HG02885 (cell line): Measurements from ENCODE around the gene COTL1.

Experiments
- ATAC-seq: cut with Tn5 transposase; IDR thresholded peaks from one replicate; pipeline ENCODE4 v1.9.1; 2021; ENCODE audit warnings: mild to moderate bottlenecking; ENCODE audit not compliant: unreplicated experiment, poor library complexity

The COTL1 gene

DNA sequence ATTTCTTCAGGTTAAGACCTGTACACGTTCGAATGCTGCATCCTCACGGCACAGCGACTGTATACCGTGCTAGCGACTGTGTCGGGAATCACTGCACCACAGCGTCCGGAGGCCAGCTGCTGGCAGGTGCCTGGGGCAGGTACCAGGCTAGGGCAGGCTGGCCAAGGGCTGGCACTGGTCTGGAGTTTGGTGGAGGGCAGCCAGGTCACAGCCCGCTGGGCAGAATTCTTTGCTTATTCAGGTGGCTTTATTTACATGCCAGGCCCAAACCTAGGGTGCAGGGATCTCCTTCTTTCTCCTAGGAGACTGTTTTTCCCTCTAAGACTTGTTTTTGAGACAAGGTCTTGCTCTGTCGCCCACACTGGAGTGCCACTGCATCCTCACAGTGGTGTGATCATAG is 37.9 kb downstream of the COTL1 start:
- no peak for ATAC-seq

DNA sequence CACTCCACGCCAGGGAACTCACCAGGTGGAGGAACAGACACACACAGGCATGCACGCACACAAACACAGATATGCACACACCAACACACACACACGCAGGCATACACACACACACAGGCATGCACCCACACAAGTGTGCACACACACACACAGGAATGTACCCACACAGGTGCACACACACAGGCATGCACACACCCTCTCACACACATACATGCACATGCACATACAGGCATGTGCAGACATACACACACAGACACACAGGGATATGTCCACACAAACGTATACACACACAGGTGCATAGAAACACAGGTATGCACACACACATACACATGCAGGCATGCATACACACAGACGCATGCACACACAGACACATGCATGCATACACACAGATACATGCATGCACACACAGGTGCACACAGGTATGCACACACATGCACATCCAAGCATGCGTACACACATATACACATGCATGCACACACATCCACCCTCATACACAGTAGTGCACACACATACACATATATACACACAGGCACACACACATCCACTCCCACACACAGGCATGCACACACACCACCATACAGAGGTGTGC is 39.2 kb downstream of the COTL1 start:
- no peak for ATAC-seq

DNA sequence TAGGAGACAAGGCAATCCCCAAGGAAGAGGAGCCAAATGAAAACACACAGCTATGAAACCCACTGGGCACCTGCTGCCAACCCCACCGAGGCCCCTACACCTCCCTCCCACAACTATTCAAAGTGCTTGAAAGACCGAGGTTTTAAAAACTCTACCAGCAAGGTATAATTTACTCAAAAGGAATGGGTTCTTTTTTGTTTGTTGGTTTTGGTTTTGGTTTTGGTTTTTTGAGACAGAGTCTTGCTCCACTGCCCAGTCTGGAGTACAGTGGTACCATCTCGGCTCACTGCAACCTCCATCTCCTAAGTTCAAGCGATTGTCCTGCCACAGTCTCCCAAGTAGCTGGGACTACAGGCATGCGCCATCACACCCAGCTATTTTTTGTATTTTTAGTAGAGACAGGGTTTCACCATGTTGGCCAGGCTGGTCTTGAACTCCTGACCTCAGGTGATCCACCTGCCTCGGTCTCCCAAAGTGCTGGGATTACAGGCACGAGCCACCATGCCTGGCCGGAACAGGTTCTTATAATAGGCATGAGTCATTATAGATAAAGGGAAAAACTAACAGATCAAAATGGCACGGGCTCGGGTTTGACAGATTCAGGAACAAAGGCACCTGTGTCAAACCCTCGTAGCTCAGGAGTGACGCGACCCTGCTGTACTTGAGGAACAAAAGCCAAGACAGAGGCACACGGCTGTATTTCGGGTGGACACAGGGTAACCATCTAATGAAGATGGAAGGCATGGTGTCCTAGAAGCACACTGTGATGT is 40.7 kb downstream of the COTL1 start:
- ATAC-seq: no peak

DNA sequence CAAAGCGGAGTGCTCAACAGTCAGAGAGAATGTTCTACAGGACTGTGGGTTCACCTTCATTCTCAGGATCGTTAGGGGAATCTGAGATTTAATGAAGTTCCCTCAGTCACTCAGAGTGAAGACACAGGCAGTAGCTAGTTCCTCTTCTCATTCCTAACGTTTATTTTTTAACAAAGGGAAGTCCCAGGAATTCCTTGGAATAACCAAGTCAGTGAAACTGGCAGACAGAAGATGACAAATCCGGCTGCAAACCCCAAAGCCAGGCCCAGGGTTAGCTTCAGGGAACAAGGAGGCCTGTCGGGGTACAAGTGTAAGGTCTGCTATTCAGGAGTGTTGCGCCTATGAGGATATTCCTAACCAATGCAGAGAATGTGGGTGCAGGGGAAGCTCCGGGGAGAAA is 42.0 kb downstream of the COTL1 start:
- ATAC-seq: no peak

DNA sequence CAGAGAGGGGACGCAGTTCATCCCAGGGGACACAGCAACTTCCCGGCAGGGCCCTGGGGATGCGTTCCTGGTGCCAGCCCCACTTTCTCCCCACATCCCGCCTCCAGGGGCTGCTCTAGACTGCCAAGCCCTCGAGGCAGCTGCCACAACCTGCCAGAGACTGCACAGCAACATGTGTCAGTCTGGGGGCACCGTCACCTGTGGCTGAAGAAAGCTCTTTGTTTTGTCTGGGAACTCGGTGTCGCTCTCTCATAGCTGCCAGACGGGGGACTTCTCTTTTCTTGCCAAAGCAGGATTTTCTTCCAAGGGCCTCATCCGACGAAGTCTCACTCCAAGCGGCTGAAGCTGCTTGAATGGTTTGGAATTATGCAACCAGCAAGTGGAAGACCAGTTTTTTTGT is 43.7 kb downstream of the COTL1 start:
- no peak for ATAC-seq

DNA sequence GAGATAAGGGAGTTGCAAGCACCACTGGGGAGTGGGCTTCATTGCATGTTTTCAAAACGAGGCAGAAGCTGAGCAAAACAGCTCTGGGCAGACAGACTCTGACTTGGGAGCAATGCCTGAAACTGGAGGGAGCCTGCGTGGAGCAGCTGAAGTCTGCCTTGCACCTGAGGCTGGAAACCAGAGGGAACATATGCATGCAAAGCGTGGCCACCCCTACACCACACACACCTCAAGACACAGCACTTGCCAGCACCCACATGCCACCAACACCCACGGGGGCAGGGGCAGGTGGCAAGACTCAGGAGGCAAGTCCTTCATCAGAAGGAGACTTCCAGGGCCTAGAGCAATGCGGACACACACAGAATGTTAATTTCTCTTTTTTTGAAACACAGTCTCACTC is 45.8 kb downstream of the COTL1 start:
- no peak for ATAC-seq

DNA sequence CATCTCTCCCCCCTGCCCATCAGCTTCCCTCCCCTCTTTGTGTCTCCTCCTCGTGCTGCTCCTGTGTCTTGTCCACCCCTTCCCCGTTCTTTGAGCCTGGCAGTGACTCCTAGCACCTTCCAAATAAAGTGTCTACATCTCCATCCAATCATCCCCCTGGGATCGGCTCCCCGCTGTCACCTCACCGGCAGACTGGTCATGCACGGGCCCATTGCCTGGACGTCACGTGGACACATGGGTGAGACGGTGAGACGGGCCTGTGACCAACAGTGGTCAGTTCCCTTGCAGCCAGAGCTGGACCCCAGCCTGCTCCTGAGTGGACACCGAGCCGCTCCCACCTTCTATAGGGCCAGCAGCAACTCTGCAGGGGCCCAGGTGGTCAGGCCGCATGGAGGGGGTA is 46.4 kb downstream of the COTL1 start:
- ATAC-seq: no peak

DNA sequence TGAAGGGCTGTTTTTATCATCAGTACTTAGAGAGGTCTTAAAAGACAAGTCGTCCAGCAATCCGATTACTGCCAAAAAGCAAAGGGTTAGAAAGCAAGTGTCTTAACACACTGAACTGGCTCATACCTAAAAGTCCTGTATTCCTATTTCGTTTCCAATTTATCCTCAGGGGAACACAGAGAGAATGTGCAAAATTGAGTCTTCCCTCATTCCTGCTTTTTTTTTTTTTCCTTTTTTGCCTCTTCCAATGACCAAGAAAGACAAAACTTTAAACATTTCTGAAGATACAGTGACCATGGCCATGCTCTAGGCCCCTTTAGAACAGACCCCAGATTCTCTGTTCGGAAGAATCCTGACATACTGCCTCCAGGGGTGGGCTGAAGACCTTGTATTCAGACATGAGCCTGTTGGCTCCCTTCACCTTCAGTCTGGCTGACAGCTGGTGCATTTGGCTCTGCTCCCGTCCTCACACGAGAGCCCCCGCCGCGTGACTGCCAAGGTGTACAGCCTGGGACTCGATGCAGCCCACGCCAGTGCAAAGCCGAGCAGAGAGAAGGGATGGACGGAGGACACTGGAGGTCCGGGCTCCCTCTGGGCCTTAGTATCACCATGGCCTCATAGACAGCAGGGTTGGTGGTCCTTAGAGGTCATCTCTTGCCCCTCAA is 47.0 kb downstream of the COTL1 start:
- ATAC-seq: no peak

DNA sequence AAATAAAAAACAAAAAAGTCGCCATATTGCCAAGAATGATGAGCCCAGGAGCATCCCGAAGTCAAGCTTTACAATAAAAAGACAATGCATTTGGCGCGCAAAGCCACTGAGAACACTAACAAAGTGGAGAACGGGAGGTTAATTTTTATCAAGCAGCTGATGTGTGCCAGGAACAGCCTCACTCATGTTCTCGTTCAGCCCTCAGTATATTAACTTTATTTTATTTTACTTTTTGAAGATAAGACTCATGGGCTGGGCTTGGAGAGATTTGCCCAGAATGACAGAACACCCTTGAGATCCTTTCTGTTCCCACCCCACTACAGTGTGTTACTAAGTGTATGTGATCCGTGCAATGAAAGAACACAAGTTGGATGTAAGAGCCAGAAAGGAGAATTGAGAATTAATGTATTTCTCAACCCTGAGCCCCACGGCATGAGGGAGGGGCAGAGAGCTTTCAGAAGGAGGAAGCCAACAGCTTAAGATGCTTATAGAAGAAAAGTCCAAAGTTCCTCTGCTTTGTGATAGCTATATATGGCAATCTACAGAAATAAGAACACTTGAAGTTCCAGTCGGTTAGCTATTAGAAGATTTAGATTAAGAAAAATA is 48.4 kb downstream of the COTL1 start:
- no peak for ATAC-seq

DNA sequence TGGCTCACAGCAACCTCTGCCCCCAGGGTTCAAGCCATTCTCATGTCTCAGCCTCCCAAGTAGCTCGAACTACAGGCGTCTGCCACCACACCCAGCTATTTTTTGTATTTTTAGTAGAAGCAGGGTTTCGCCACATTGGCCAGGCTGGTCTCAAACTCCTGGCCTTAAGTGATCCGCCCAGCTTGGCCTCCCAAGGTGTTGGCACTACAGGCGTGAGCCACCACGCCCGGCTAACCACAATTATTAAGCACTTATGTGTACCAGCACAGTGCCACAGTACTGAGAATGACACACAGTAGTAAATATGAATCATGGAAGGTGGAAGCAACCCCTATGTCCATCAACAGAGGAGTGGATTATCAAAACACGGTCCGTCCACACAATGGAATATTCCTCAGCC is 49.8 kb downstream of the COTL1 start:
- no peak for ATAC-seq

DNA sequence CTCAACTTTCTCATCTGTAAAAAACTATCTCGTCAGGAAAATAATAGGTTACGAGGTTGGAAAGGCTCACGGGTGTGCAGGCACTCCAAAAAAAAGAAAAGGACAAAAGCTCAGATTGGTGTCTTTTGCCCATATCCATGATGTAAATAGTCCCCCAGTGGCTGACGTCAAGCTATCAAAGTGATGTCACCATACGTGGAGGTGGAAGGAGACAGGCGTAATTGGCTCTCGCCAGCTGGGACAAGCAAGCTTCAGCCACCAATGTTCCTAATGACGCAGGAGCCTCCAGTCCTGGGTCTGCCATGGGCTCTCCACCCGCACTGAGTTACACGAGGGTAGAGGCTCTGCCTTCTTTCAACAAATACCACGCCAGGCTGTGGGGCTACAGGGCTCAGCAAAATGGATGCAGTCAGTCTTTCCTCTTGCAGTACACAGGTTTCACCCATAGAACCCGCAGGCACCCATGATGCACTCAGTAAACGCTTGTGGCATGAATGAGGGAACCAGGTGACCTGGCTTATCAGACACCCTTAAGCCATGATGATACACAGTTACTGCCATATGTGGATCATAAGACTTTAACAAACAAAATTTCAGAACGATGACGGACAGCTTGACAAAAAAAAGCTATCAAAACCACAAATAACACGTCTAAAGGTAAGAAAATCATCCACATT is 50.5 kb downstream of the COTL1 start:
- no peak for ATAC-seq

DNA sequence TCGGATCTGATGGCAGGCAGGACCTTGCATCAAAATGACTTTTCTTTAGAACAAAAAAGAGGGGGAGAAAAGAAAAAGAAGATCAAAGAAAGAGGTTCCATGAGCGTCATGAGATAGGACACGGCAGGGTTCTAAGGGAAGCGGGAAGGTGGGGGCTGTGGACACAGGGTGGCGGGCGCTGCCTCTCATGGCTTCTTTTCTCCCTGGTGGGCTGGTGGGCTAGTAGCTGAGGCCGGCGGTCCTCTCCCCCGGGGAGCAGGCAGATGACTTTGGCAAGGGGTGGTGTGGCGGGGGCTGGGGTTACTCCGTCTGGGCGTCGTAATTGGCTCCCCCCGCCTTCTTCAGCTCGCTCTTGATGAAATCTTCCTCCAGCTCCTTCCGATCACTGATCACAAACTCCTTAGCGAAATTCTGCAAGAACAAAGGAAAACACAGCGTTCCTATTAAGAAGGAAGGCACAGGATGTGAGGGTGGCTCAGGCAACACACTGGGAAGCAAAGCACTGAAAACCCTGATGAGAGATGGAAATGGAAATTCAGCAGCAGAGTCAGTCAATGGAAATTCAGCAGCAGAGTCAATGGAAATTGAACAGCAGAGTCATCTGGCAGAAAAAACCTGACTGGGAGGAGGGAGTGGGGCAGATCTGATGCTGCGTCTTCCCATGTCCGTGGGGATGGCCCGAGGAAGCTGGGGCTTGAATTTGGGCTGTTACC is 51.2 kb downstream of the COTL1 start:
- ATAC-seq: no peak

DNA sequence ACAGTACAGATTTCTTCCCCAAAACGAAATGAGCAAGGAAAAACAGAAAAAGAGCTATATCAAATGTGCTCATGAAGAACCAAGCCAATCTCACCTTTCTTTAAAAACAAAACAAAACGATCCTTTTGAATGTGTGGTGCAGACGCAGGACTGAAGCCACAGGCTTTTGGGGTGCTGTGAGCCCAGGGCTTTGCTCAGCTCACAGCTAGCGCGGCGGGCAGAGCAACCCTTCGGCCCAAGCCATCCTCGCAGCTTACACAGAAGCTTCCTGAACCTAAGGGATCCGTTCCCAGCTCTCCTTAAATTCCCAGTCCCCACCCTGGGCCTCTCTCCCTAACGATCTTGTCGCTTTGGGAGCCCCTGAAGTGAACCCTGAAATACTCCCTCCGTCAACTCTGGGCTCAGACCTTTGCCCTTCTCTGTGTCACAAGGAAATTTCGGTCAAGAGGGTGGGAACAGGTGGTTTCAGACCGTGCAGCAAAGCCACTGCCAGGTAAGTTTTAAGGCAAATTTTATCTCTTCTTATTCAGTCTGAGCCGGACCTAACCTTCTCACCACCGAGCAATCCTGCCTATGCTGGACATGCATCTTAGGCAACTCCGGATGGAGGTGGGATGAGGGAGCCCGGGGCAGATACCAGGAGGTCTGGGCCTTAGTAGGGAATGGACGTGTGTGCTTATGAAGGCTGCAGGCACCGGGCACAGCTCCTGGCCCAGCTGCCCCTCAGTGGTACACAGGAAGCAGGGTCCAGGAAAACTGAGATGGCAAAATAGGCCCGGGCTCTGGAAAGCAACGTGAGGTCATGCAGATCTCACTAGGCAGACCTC is 52.0 kb downstream of the COTL1 start:
- ATAC-seq: no peak

DNA sequence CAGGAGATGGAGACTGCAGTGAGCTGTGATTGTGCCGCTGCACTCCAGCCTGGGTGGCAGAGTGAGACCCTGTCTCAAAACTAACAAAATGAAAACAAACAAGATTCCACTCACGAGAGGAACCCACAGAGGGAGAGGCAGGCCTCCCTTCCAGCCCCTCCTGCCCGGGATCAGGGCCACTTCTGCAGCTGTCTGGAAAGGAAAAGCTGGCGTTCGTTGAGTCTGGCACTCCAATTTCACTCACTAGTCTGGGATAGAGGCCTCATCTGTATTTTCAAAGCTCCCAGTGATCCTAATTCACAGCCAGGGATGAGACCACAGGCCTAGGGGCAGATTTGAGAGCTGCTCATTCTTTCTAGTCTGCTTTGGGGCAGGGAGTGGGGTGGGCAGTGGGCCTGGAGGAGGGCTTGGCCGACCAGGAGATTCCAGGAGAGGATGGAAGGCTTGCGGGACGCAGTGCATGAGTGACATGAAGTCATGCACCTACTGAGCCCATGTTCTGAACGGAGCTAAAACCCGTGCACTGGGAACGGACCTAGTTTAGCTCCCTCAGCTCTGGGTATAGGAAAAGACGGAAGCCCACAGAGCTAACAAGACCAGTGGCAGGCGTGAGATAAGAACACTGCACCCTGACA is 54.0 kb downstream of the COTL1 start:
- no peak for ATAC-seq

DNA sequence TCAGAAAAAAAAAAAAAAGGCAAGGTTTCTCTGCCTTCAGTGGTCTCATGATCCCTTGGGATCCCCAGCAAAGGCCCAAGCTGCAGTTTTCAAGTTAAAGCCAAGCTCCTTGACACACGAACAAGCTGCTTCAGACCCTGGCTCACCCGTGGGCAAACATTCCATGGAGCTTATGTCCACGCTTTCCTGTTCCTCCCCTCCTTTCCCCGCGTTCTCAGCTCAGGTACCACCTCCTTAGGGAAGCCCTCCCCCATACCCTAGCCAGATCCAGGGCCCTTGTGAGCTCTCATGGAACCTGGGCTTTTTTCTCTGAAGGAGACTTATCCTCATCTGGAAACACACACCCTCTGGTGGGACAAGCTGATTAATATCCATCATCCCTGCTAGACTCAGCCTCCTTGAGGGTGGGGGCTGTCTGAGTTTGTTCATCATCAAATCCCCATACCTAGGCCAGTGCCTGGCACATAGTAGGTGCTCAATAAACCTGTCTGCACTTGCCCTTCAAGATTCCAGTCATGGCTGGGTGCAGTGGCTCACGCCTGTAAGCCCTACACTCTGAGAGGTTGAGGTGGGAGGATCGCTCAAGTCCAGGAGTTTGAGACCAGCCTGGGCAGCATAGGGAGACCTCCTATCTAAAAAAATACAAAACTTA is 54.7 kb downstream of the COTL1 start:
- no peak for ATAC-seq

DNA sequence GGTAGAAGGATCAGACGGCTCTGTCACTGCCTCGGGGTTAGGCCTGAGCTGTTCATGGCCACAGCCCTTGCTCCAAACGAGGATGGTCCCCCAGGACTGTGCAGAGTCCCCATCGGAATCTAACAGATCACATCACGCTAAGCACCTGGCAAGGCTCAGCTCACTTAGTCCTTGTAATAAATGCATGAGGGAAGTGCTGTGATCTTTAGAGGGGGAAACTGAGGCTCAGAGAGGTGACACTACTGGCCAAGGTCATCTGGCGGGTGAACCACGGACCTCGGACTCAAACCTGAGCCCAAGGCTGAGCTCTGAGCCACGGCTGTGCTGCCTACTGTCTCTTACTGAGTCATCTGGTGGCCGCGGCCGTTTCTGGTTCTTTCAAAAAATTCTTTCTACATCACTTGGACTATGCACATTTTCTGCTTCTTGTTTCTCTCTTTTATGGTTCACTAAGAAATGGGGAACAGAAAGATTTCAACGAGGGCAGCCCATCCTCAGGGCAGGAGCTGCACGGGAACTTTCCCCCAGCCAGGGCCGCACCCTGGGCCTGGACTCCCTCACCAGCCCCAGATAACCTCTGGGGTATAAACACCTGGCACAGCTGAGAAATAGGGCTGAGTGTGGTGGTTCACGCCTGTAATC is 55.6 kb downstream of the COTL1 start:
- no peak for ATAC-seq

DNA sequence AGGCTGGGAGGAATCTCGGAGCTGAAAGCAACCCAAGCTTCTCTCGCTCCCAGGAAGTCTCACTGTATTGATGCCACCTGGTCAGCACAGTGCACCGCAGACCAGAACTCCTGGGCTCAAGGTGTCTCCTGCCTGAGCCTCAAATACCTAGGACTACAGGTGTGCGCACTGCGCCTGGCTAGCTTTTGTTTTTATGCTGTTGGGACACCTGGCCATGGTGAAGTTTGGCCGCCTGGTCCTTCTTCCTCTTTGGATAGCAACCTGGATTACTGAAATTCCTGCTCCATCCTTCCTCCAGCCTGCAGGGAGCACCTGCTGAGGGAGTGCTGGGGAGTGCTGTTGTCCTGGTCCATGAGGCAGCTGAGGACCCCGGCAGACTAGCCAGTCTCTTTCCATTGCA is 56.6 kb downstream of the COTL1 start:
- ATAC-seq: no peak

DNA sequence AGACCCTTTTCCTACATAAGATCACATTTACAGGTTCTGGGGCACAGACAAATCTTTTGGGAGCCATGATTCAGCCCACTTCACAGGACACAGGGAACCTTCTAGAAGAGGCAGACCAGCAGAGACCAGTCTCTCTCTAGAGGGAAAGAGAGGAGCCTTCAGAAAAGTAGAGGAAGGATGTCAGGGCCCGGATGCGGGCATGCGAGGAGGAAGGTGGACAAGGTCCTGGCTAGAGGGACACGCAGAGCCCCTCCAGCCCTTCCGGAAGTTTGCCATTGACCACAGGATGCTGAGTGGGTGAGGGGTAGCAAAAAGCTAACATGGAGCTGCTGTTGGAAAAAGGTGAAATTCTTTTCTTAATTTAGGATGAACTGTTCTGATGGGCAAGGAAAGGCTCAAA is 57.6 kb downstream of the COTL1 start:
- ATAC-seq: no peak
